Measurements from ENCODE around the gene RAI1.

The RAI1 gene

GRCh38 chr17:17770632-17771044 is 89.4 kb downstream of the RAI1 start:
- no peak for DNase-seq (ENCODE audit: low spot score)
- TF ChIP-seq CTCF (IDR thresholded peaks at IDR 0.05; ENCODE audit: extremely low read depth, missing control alignments), result no peak

- no peak for TF ChIP-seq CTCF (IDR thresholded peaks at IDR 0.05; ENCODE audit: extremely low read depth, missing control alignments)
- no peak for DNase-seq (ENCODE audit: low spot score)
These were observed 90.4 kb downstream of the RAI1 start for GRCh38 chr17:17771498-17772201.

- no peak for TF ChIP-seq CTCF (IDR thresholded peaks at IDR 0.05; ENCODE audit: extremely low read depth, missing control alignments)
These were observed 91.0 kb downstream of the RAI1 start for GRCh38 chr17:17772231-17772630.

GRCh38 chr17:17774009-17774881 is 93.0 kb downstream of the RAI1 start:
- no peak for DNase-seq (ENCODE audit: low spot score)
- TF ChIP-seq CTCF (IDR thresholded peaks at IDR 0.05; ENCODE audit: extremely low read depth, missing control alignments), result no peak

More at GRCh38 chr17:17772231-17772630, 91.0 kb downstream of the RAI1 start:
- no peak for DNase-seq (ENCODE audit: low spot score)

GRCh38 chr17:17776889-17777288 is 95.6 kb downstream of the RAI1 start:
- TF ChIP-seq CTCF (IDR thresholded peaks at IDR 0.05; ENCODE audit: extremely low read depth, missing control alignments), result no peak
- DNase-seq (ENCODE audit: low spot score), result no peak

- no peak for DNase-seq (ENCODE audit: low spot score)
- TF ChIP-seq CTCF (IDR thresholded peaks at IDR 0.05; ENCODE audit: extremely low read depth, missing control alignments), result no peak
These were observed 97.2 kb downstream of the RAI1 start for GRCh38 chr17:17778308-17779014.

All from GM20000 (cell line).